HG03066 (cell line): Measurements from ENCODE around the gene ADCY1.

Source experiments
- ATAC-seq: cut with Tn5 transposase; IDR thresholded peaks from one replicate; pipeline ENCODE4 v1.9.1; 2021; ENCODE audit warnings: low read depth; ENCODE audit not compliant: unreplicated experiment

The ADCY1 gene

DNA sequence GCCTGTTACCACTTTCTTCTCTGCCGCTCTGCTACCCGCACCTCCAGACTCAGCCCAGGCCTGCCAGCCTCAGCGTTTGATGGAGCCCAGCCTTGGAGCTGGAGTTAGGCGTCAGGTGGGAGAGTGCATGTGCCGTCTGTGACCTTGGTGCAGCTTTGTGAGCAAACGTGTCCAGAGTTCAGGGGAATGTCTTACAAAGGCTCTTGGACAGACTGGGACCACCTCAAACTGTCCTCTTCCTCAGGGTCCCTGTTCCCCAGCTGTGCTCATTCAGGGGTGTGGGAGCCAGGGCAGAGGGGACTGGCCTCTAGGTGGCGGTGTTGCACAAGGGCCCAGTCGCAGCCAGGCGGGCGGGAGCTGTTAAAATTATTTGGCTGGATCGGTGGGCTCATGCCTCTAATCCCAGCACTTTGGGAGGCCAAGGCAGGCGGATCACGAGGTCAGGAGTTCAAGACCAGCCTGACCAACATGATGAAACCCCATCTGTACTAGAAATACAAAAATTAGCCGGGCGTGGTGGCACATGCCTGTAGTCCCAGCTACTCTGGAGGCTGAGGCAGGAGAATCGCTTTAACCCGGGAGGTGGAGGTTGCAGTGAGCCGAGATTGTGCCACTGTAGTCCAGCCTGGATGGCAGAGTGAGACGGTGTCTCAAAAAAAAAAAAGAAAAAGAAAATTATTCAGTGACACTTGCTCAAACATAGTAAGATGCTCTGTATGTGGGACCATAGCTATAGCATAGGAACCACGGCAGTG is 89.2 kb downstream of the ADCY1 start:
- ATAC-seq: no peak

DNA sequence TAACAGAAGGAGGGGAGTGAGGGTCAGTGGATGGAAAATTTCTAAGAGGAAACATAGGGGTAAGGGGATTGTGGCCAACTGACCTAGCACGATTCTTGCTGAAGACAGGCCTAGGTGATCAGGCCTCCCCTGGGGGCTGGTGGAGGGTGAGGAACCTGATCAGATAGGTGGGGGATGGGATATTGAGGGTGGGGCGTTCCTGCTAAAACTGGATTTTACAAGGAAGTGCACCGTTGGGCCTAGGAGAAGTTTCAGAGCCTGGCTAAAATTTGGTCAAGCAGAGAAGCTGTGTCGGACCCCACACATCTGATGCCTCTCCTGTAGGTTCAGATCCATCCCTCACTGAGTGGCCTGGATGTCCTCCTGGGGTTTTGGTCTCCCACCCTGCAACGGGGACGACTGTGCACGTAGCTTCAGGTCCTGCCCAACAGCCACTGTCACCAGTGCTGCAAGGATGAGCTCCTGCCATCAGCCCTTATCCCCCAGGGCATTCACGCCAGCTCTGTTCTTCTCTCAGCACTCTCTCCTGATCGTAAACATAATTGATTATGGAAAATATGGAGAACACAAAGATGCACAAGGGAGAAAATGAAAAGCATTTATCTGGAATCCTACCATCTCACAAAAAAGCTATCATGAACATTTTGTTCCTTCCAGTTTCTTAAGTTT is 89.9 kb downstream of the ADCY1 start:
- ATAC-seq: no peak

DNA sequence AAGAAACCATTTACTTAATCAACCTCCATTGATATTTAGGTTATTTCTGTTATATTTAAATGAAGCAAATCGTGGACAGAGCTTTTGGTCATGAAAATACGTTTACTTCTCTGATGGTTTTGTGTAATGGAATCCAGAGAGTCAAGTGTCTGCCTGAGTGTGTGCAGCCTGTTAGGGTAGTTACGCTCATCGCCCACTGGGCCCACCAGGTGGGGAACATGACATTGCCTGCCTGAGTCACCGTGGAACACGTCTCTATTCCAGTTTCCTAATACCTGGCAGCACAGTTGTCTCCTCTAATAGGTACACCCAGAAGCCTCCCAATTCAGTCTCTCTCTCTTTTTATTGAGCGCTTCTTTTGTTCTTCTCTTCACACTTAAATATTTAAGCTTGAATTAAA is 91.0 kb downstream of the ADCY1 start:
- ATAC-seq: no peak

DNA sequence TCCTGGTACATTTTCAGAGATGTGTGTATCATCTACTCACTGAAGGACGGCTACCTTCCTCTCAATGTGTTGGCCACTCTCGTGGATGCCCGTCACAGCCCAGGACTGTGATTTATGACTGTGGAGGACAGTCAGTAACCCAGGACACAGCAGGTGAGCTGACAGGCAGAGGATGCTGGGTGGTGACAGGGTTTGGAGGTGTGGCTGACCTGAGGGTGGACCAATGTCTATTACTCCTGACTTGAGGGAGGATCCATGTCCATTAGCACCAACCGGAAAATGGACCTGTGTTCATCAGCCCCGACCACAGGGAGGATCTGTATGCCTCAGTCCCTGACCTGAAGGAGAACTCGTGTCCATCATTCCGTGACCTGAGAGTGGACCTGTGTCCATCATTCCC is 96.1 kb downstream of the ADCY1 start:
- ATAC-seq: no peak

DNA sequence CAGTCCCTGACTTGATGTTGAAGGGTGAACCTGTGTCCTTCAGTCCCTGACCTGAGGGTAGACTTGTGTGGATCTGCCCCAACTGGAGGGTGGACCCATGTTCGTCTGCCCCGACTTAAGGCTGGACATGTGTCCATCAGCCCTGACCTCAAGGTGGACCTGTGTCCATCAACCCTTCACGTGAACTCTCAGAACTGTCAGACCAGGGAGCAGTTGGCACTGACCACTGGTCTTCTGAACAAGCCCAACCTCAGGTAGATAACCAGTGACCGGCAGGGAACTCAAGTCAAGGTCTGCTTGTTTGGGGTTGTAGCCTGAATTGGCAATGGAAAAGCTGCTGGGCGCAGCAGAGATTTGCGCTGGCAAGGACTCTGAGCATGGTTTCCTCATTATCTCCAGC is 96.5 kb downstream of the ADCY1 start:
- no peak for ATAC-seq

DNA sequence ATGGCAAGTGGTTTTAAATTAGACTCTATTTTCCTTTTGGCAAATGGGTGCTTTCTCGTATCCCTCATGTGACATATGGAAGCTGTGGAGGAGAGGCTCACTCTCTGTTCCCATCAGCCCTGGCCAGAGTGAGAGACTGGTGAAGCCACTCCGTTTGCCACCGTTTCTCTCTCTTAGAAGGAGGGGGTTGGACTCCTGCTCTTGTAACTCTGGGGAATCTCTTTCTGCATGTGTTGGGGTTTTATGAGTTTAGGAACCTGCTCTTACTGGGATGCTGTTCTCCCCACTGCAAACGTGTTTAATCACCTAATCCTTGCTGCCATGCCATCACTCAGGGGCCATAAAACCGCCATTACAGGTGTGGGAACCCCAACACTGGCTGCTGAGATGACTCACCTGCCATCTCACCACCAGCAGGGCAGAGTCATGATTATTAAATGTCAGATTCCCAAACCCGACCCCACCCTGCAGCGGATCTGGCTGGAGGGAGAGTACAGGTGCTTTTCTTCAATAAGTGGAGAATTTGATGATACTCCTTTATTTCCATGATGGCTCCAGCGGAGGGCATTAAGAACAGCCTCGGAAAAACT is 103.2 kb downstream of the ADCY1 start:
- ATAC-seq: no peak

DNA sequence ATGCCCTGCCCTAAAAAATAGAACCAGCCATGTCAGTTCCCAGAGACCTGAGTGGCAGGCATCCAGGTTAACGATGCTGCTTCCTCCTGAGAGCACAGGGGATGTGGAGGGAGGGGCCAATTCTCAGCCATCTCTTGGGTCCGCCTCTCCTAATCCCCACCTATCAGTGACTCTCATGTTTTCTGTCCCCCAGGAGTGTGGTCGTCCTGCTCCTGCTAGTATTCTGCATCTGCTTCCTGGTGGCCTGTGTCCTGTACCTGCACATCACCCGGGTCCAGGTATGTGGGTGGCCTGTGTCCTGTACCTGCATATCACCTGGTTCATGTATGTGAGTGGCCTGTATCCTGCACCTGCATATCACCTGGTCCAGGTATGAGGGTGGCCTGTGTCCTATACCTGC is 105.3 kb downstream of the ADCY1 start:
- no peak for ATAC-seq

DNA sequence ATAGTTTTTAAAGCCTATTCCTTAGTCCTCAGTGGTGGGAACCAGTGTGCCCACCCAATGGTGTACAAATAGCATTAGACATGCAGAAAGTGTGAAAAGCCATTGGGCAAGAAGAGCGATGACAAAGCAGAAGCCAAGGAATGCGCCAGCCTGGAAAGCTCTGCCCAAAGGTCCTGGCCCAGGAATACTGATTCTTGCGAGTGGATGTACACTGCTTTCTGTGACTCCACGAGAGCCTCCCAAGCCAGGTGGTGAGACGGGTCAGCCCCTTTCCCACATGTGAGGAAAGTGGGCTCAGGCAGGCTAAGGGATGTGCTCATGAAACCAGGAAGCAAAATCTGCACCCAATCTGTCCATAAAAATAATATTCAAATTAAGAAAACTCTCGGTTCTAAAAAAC is 106.6 kb downstream of the ADCY1 start:
- no peak for ATAC-seq

DNA sequence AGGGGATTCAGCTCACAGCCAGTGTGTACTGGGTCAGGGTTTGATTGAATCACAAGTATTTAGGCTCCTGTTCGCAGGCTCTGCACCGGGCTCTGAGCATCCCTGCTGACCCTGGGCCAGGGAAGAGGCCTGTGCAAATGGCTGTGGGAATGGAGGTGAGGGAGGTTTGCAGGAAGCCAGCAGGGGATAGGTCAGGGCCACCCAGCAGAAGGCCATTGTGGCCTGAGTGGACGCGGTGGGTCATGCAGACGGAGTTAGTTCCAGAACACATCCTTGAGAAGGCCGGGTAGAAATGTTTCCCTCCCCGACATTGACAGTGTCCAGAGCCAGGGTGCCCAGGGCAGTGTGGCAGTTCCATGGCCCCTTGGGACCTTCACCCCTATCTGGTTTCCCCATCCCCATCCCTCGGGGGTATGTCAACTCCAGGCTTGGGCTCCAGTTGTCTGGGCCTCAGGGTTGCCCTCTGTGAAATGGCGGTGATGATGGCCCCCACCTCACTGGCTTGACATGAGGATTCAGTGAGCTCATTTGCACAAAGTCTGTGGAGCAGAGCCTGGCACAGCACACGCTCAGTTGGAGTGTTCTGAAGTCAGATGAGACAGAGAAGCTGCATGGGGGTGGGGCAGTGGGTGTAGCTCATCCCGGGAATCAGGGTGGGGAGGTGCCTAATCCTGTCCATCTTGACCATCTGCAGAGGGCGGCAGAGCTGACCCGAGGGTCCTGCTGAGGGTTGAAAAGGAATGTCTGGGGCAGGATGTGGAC is 107.6 kb downstream of the ADCY1 start:
- no peak for ATAC-seq

DNA sequence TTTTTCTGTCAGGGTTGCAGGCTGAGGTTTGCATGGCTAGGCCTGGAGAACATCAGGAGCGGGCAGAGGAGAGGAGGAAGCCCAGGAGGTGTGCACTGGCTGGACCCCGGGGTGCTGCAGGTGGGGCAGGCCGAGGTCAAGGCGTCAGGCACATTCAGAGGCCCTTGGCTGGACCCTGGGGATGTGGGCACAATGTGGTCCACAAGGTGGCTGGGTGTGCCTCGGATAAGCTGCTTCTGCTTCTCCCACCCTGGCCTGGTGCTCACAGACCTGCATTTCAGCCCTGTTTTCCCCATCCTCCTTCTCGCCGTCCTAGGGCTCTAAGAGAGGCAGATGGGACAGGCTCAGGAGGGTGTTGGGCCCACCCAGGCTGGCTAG is 108.2 kb downstream of the ADCY1 start:
- ATAC-seq: no peak

DNA sequence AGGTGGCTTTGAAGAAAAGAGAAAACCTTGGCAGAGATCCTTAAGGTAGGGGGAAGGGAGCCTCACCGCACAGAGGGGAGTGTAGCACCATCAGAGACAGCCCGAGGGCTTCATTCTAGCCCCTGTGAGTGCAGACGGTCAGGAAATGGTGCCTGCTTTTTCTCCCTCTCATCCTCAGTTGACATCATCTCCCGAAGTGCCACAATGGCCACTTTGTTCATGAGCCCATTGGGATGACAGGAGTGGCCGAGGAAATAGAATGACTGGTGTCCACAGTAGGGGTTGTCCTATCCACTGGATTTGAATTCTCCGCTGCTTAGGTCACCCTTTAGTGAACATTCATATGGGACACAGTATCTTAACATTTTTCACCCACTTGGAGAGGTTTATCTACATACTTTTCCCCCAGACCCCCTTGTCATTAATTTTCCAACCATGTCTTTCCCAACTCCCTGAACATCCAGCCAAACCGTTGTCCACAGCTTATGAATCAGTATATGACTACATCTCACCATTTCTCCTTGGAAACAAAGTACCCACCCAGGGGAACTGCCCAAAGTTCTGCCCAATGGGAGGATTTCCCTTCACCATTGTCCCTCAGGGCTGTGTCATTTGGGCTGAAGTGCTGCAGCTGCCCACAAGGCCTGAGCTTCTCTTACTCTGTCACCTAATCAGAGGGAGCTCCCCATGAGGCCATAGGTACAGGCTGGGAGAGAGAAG is 108.8 kb downstream of the ADCY1 start:
- ATAC-seq: no peak

DNA sequence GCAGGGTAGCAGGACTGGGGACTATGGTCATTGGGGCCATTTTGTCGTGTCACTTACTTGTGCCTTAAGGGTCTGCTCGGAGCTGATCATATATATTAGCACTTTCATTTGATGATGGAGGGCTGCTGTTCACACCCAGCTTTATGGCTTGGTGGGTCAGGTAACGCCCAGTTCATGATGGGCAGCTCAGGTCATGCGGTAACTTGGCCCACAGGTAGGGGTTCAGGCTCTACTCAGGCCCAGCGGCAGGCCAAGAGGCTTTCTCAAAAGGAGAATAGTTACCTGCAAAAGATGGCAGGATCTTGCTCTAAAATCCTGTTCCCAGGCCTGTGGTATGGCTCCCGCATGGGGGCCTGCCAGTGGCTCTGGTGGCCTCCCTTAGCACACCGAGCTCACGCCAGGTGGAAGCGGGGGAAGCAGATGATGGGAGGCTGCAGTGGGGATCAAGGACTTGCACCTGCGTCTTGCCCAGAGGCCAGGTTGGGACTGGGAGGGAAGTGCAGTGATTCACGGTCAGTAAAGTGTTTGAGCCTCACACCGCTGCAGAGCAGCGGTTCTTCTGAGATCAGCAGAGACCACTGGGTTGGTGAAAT is 109.5 kb downstream of the ADCY1 start:
- ATAC-seq: no peak

DNA sequence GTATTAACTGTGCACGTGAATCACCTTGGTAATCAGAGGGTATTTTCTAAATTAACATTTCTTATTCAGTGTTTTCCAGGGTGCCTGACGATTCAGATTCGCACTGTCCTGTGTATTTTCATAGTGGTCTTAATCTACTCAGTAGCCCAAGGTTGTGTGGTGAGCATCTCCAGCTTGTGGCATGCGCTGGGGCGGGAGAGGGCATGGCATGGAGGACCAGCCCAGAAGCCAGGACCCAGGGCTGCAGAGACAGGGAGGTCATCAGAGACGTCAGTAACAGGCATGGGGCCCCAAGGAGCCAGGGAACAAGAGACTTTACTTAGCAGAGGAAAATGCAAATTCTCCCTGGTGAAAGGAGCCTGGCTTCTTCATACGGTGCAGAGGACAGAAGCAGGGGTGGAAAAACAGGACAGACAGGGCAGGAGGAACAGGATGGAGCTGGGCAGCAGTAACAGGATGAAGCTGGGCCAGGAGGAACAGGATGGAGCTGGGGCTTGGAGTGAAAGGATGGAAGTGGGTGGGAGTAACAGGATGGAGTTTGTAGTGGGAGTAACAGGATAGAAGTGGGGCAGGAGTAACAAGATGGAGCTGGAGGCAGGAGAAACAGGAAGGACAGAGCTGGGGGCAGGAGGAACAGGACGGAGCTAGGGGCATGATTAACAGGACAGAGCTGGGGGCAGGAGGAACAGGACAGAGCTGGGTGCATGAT is 110.9 kb downstream of the ADCY1 start:
- ATAC-seq: no peak

DNA sequence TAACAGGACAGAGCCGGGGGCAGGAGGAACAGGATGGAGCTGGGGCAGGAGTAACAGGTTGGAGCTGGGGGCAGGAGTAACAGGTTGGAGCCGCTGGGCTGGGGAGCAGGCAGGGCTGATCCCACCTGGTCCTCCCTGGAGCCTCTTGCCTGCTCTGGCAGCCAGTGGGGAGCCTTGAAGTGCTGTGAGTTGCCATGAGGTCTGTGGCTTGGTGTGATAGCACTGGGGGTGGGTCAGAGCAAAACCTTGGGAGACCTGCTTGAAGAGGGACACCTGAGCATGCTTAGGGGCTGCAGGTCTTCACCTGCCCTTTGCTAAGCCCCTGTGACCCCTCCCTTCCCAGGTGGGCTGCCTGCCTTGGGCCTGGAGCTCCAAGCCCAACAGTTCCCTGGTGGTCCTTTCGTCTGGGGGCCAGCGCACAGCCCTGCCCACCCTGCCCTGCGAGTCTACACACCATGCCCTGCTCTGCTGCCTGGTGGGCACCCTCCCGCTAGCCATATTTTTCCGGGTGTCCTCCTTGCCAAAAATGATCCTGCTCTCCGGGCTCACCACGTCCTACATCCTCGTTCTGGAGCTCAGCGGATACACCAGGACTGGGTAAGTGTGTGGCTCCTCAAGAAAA is 111.6 kb downstream of the ADCY1 start:
- no peak for ATAC-seq

DNA sequence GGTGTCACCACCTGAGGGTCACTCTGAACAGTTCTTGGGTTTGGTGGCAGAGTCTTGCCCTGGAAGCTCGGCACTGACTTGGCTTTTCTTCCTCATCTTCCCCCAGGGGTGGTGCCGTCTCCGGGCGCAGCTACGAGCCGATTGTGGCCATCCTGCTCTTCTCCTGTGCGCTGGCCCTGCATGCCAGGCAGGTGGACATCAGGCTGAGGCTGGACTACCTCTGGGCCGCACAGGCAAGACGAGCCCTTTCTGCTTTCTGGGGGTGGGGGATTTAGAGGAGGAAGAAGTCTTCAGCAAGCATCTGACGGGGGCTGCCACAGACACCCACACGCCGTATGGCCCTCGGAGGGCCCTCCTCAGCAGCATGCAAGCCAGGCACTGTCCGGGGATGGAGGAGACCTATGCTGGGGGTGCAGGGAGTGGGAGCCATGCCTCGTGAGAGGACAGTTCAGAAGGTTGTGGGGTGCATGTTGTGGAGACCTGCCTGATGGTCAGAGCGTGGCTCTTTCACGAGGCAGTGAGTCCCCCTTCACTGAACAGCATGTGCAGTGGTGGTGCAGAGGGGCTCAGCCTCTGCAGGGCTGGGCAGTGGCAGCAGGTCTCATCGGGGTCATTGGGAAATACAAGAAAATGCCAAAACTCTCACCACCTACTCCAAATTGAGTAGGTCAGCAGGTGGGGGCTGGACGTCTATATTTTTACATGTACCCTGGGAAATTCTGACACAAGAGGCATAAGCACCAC is 112.4 kb downstream of the ADCY1 start:
- no peak for ATAC-seq

DNA sequence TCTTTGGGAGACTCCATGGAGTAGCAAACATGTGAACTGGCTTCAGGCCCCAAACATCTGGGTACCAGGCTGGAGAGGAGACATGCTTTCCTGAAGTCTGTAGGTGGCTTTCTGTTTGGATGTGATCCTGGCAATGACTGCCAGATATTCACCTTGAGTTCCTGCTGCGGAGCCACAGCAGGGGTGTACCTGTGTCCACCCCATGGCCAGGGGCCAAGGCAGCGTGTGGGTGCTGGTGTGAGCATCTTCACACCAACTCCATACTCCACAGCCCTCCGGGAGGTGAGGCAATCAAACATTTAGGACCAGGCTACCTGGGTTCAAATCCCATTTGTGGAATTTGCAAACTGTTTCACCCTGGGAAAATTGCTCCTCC is 113.0 kb downstream of the ADCY1 start:
- ATAC-seq: no peak

DNA sequence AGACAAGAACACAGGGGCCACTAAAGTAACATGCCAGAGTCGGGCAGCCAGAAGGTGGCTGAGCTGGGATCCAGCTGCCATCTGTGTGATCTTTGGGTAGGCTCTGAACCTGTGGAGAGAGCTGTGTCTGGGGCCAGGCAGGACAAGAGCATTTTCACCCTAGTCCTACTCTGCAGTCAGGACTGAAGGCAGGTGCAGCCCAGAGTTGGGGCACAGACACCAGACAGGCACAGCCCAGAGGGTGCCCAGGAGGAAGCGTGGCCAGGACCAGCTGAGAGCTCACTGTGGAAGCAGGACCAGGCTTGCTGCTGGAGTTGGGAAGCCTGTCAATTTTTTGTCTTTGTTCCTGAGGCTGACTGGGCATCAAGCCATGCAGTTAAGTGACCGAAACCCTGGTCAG is 113.6 kb downstream of the ADCY1 start:
- ATAC-seq: no peak

DNA sequence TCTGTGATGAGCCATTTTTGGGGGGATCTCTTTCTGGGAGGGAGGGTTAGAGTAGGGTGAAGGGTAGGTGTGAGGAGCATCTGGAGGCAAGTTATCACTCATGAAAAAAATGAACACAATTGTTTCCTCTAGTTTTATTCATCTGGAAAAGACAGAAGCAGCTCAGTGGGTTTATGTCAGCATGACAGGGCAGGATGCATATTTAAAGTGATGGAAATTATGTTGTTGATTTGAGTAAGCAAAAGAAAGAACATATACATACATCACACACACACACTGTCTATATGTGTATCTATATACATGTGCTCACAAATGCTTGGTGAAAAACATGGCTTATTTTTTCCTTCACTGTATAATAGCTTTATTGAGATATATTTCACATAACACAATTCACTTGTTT is 114.2 kb downstream of the ADCY1 start:
- ATAC-seq: no peak
